Measurements from ENCODE around the gene SBK2. TPM values are rescaled to one million over a fixed set of nuclear protein-coding genes. Genes with fewer than 3 reads are reported as not detected.

SBK2 gene
- total RNA-seq, 1 experiment from 2014 or later = 5.2 TPM

- Mint-ChIP-seq H3K36me3 (no peaks in the 10 kb centered on the region), H3K4me3 (peak overlapping the region; percentile 26; the same call in 1 of the 2 replicates), H3K9me3 (no peaks in the 10 kb centered on the region), H3K4me1 (peaks cover 33% of the 10 kb centered on the region), H3K27ac (no peak overlapping the region), H3K27me3 (ENCODE audit: low read depth) (peaks cover 9% of the 10 kb centered on the region)
- ChIA-PET POLR2A (no interaction called here), CTCF (interaction anchor here (0.6 to 2.1 kb wide), 9 partner anchors 37 to 816 kb away, joined by 3 to 10 read pairs (median 4); partner anchors contain the start of genes ISOC2 and ZNF865)
- TF ChIP-seq MLX (CRISPR knock-in tag; IDR thresholded peaks at IDR 0.05) (no peak), GABPB1 (CRISPR knock-in tag; IDR thresholded peaks at IDR 0.05) (peak; percentile 37; the same call in 1 of the 2 replicates)
- ATAC-seq (no peak), DNase-seq (ENCODE audit: low spot score) (no peak)
Measured at GRCh38 chr19:55553217-55554182, 16.6 kb upstream of the SBK2 start.

- CTCF ChIA-PET = interaction anchor here (0.6 to 2.1 kb wide), 9 partner anchors 17 to 817 kb away, joined by 3 to 10 read pairs (median 4); partner anchors contain the start of genes ISOC2 and ZNF865
- TF ChIP-seq FOXP4 (CRISPR knock-in tag; IDR thresholded peaks at IDR 0.05) (no peak), JAZF1 (CRISPR knock-in tag; IDR thresholded peaks at IDR 0.05) (no peak), PRDM15 (CRISPR knock-in tag; IDR thresholded peaks at IDR 0.05) (peak; percentile 63), CDX4 (CRISPR knock-in tag; IDR thresholded peaks at IDR 0.05; ENCODE audit: borderline replicate concordance) (no peak)
- ATAC-seq (no peak), DNase-seq (ENCODE audit: low spot score) (no peak)
- Mint-ChIP-seq H3K4me1 (peaks cover 37% of the 10 kb centered on the region), H3K36me3 (no peaks in the 10 kb centered on the region), H3K4me3 (peak overlapping the region; percentile 26; the same call in 1 of the 2 replicates), H3K27me3 (ENCODE audit: low read depth) (peaks cover 9% of the 10 kb centered on the region), H3K9me3 (no peaks in the 10 kb centered on the region), H3K27ac (no peak overlapping the region; the same call in 1 of the 2 replicates)
- POLR2A ChIA-PET = no interaction called here
Measured at GRCh38 chr19:55552620-55553019, 15.7 kb upstream of the SBK2 start.

GRCh38 chr19:55552206-55552605 is 15.3 kb upstream of the SBK2 start:
- ATAC-seq (no peak), DNase-seq (ENCODE audit: low spot score) (no peak)
- Mint-ChIP-seq H3K4me3 (no peak overlapping the region; the same call in 1 of the 2 replicates), H3K27me3 (ENCODE audit: low read depth) (peaks cover 9% of the 10 kb centered on the region), H3K4me1 (peaks cover 41% of the 10 kb centered on the region), H3K27ac (no peak overlapping the region), H3K36me3 (no peaks in the 10 kb centered on the region), H3K9me3 (no peaks in the 10 kb centered on the region)
- POLR2A ChIA-PET = no interaction called here
- CTCF ChIA-PET = interaction anchor here (0.8 to 2.1 kb wide), 6 partner anchors 17 to 102 kb away, joined by 3 to 10 read pairs (median 6); partner anchors contain the start of gene ZNF865
- TF ChIP-seq ZNF121 (CRISPR knock-in tag; IDR thresholded peaks at IDR 0.05) (no peak), GABPB1 (CRISPR knock-in tag; IDR thresholded peaks at IDR 0.05) (no peak), SMAD4 (CRISPR knock-in tag; IDR thresholded peaks at IDR 0.05) (no peak), ZNF416 (CRISPR knock-in tag; IDR thresholded peaks at IDR 0.05) (no peak), CREM (CRISPR knock-in tag; IDR thresholded peaks at IDR 0.05) (no peak), ESRRA (CRISPR knock-in tag; IDR thresholded peaks at IDR 0.05; ENCODE audit: borderline replicate concordance) (no peak), NFATC4 (CRISPR knock-in tag; IDR thresholded peaks at IDR 0.05) (no peak)
